Measurements from ENCODE around the gene PMP22. TPM values are rescaled to one million over a fixed set of nuclear protein-coding genes. Genes with fewer than 3 reads are reported as not detected.
A peak's percentile ranks its signal among the peaks of the same experiment; 100 is the strongest.

PMP22 gene
- total and polyA plus RNA-seq, 2 of the 13 experiments (the other 11 are each of a cell fraction or from before 2014, with no cell fraction given) = 5.7 to 6.2 TPM

DNA sequence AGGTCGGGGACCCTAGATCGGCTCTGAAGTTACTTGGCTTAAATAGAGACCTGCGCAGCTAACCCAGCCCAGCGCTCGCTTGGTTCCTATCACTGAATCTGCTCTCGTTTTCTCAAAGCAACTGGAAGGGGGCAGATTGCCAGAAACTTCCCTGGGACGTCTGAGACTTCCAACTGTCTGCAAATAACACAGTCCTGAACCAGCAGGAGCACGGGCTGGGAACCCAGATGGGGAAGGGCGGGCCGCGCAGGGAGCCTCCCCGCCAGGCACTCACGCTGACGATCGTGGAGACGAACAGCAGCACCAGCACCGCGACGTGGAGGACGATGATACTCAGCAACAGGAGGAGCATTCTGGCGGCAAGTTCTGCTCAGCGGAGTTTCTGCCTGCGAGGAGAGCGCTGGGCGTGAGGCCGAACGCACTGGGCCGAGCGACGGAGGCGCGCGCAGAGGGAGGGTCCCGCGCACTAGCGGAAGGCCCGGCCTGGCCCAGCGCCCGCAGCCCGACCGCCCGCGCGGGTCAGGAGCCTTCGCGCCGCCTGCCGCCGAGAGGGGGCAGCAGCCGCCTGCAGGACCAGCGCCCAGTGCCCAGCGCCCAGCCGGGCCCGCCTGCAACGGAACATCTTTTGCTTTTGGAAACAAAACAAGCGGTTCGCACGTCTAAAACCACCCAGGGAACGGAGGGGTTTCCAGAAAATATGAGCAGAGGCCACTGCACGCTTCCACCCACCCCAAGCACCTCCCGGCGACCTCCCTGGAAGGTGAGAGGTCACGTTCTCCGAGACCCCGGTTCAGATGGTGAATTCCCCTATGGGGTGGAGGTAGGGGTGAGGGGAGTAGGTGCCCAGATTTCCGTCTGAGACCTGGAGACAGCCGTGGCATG lies 4.5 kb downstream of the PMP22 start (continued):
- no peak for TF ChIP-seq PBX3 (CRISPR knock-in tag; IDR thresholded peaks at IDR 0.05; ENCODE audit: borderline replicate concordance)
- no peak for TF ChIP-seq ZNF562 (CRISPR knock-in tag; IDR thresholded peaks at IDR 0.05; ENCODE audit: borderline replicate concordance)
- TF ChIP-seq ZNF138 (CRISPR knock-in tag; IDR thresholded peaks at IDR 0.05; ENCODE audit: low read depth) = 0 out of 2 replicates have a peak, but pooled peaks have one; percentile 56
- no peak for TF ChIP-seq SIX1 (CRISPR knock-in tag; IDR thresholded peaks at IDR 0.05; ENCODE audit: borderline replicate concordance)
- no peak for TF ChIP-seq HOXA7 (CRISPR knock-in tag; IDR thresholded peaks at IDR 0.05)
- no peak; the same call in 1 of the 2 replicates for TF ChIP-seq ZNF441 (CRISPR knock-in tag; IDR thresholded peaks at IDR 0.05; ENCODE audit: borderline replicate concordance)
- TF ChIP-seq ZNF275 (CRISPR knock-in tag; IDR thresholded peaks at IDR 0.05; ENCODE audit: borderline replicate concordance) = no peak
- peak; percentile 76; the same call in 1 of the 2 replicates for TF ChIP-seq YEATS4 (CRISPR knock-in tag; IDR thresholded peaks at IDR 0.05; ENCODE audit: borderline replicate concordance)
- TF ChIP-seq ZMAT3 (CRISPR knock-in tag; conservative IDR thresholded peaks at IDR 0.05) = peak; percentile 64; the same call in 1 of the 2 replicates
- TF ChIP-seq MIXL1 (CRISPR knock-in tag; IDR thresholded peaks at IDR 0.05) = no peak
- TF ChIP-seq MEIS2 (CRISPR knock-in tag; IDR thresholded peaks at IDR 0.05) = no peak
- no peak for TF ChIP-seq NCOA5 (CRISPR knock-in tag; IDR thresholded peaks at IDR 0.05)
- no peak for TF ChIP-seq MEF2D (CRISPR knock-in tag; IDR thresholded peaks at IDR 0.05)
- TF ChIP-seq PHF8 (CRISPR knock-in tag; IDR thresholded peaks at IDR 0.05) = peak; percentile 83
- TF ChIP-seq, protein P1, sequence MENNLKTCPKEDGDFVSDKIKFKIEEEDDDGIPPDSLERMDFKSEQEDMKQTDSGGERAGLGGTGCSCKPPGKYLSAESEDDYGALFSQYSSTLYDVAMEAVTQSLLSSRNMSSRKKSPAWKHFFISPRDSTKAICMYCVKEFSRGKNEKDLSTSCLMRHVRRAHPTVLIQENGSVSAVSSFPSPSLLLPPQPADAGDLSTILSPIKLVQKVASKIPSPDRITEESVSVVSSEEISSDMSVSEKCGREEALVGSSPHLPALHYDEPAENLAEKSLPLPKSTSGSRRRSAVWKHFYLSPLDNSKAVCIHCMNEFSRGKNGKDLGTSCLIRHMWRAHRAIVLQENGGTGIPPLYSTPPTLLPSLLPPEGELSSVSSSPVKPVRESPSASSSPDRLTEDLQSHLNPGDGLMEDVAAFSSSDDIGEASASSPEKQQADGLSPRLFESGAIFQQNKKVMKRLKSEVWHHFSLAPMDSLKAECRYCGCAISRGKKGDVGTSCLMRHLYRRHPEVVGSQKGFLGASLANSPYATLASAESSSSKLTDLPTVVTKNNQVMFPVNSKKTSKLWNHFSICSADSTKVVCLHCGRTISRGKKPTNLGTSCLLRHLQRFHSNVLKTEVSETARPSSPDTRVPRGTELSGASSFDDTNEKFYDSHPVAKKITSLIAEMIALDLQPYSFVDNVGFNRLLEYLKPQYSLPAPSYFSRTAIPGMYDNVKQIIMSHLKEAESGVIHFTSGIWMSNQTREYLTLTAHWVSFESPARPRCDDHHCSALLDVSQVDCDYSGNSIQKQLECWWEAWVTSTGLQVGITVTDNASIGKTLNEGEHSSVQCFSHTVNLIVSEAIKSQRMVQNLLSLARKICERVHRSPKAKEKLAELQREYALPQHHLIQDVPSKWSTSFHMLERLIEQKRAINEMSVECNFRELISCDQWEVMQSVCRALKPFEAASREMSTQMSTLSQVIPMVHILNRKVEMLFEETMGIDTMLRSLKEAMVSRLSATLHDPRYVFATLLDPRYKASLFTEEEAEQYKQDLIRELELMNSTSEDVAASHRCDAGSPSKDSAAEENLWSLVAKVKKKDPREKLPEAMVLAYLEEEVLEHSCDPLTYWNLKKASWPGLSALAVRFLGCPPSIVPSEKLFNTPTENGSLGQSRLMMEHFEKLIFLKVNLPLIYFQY (CRISPR knock-in tag; IDR thresholded peaks at IDR 0.05; ENCODE audit: borderline replicate concordance) = peak; percentile 83; the same call in 1 of the 2 replicates
- no peak for TF ChIP-seq ATF3 (CRISPR knock-in tag; IDR thresholded peaks at IDR 0.05)
- TF ChIP-seq, protein P2, sequence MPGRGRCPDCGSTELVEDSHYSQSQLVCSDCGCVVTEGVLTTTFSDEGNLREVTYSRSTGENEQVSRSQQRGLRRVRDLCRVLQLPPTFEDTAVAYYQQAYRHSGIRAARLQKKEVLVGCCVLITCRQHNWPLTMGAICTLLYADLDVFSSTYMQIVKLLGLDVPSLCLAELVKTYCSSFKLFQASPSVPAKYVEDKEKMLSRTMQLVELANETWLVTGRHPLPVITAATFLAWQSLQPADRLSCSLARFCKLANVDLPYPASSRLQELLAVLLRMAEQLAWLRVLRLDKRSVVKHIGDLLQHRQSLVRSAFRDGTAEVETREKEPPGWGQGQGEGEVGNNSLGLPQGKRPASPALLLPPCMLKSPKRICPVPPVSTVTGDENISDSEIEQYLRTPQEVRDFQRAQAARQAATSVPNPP (CRISPR knock-in tag; IDR thresholded peaks at IDR 0.05) = no peak
- TF ChIP-seq, protein P3, sequence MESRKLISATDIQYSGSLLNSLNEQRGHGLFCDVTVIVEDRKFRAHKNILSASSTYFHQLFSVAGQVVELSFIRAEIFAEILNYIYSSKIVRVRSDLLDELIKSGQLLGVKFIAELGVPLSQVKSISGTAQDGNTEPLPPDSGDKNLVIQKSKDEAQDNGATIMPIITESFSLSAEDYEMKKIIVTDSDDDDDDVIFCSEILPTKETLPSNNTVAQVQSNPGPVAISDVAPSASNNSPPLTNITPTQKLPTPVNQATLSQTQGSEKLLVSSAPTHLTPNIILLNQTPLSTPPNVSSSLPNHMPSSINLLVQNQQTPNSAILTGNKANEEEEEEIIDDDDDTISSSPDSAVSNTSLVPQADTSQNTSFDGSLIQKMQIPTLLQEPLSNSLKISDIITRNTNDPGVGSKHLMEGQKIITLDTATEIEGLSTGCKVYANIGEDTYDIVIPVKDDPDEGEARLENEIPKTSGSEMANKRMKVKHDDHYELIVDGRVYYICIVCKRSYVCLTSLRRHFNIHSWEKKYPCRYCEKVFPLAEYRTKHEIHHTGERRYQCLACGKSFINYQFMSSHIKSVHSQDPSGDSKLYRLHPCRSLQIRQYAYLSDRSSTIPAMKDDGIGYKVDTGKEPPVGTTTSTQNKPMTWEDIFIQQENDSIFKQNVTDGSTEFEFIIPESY (CRISPR knock-in tag; IDR thresholded peaks at IDR 0.05) = no peak; the same call in 1 of the 2 replicates
- TF ChIP-seq NFIC (IDR thresholded peaks at IDR 0.05; ENCODE audit: low read length) = no peak; the same call in 1 of the 2 replicates

Measured in HepG2 (cell line).